Amniotic epithelial cell (primary cell): Measurements from ENCODE around the gene SLC5A12.
A peak's percentile ranks its signal among the peaks of the same experiment; 100 is the strongest.

Source experiments
- DNase-seq: peaks from one replicate; pipeline ENCODE4 v3.0.0-alpha.2; 2010; ENCODE audit warnings: low read depth

SLC5A12 gene

GRCh38 chr11:26719289-26719973, 2.4 kb downstream of the SLC5A12 start:
- no peak for DNase-seq

- DNase-seq, result no peak
These were observed 4.1 kb downstream of the SLC5A12 start for GRCh38 chr11:26717771-26718170.

GRCh38 chr11:26715133-26715532, 6.7 kb downstream of the SLC5A12 start:
- no peak for DNase-seq

GRCh38 chr11:26712497-26712896, 9.4 kb downstream of the SLC5A12 start:
- peak; percentile 8 for DNase-seq

GRCh38 chr11:26710489-26710888, 11.4 kb downstream of the SLC5A12 start:
- no peak for DNase-seq

GRCh38 chr11:26708736-26709456, 13.0 kb downstream of the SLC5A12 start:
- DNase-seq, result no peak

- no peak for DNase-seq
These were observed 15.7 kb downstream of the SLC5A12 start for GRCh38 chr11:26706181-26706580.

GRCh38 chr11:26704249-26704648, 17.6 kb downstream of the SLC5A12 start:
- DNase-seq, result peak; percentile 46

GRCh38 chr11:26703411-26704191, 18.3 kb downstream of the SLC5A12 start:
- DNase-seq, result no peak

- DNase-seq, result no peak
These were observed 19.5 kb downstream of the SLC5A12 start for GRCh38 chr11:26702406-26702805.

GRCh38 chr11:26700574-26701235, 21.2 kb downstream of the SLC5A12 start:
- DNase-seq, result no peak

GRCh38 chr11:26698224-26698623, 23.6 kb downstream of the SLC5A12 start:
- no peak for DNase-seq

GRCh38 chr11:26696330-26696729, 25.5 kb downstream of the SLC5A12 start:
- DNase-seq, result no peak

- peak; percentile 28 for DNase-seq
These were observed 33.2 kb downstream of the SLC5A12 start for GRCh38 chr11:26688701-26689100.

- DNase-seq, result no peak
These were observed 34.5 kb downstream of the SLC5A12 start for GRCh38 chr11:26687351-26687750.

- no peak for DNase-seq
These were observed 44.3 kb downstream of the SLC5A12 start for GRCh38 chr11:26677566-26677965.

- DNase-seq, result no peak
These were observed 45.2 kb downstream of the SLC5A12 start for GRCh38 chr11:26676641-26677040.

GRCh38 chr11:26675233-26675928, 46.5 kb downstream of the SLC5A12 start:
- DNase-seq, result no peak

GRCh38 chr11:26665946-26666345, 55.9 kb downstream of the SLC5A12 start:
- DNase-seq, result no peak

- DNase-seq, result no peak
These were observed 56.8 kb downstream of the SLC5A12 start for GRCh38 chr11:26665036-26665435.

GRCh38 chr11:26662916-26663315, 58.9 kb downstream of the SLC5A12 start:
- no peak for DNase-seq

GRCh38 chr11:26655287-26655686, 66.6 kb downstream of the SLC5A12 start:
- no peak for DNase-seq
